Cerebellar nuclear complex (tissue), 1 donor: ENCODE results near the gene HERC2.

Experiments used
- DNase-seq, 2 experiments: peaks; one replicate each; lab custom pipeline; 2025; lab: John Stamatoyannopoulos, UW

HERC2 gene

GRCh38 chr15:28096670-28097431, 225.1 kb downstream of the HERC2 start:
- DNase-seq = no peak

GRCh38 chr15:28096411-28096669, 225.6 kb downstream of the HERC2 start:
- DNase-seq = no peak

GRCh38 chr15:28094732-28095521, 227.1 kb downstream of the HERC2 start:
- no peak for DNase-seq

- DNase-seq = no peak
Observed at GRCh38 chr15:28093752-28094535, 228.0 kb downstream of the HERC2 start.

GRCh38 chr15:28091313-28091712, 230.7 kb downstream of the HERC2 start:
- DNase-seq = no peak

GRCh38 chr15:28086175-28086703, 235.7 kb downstream of the HERC2 start:
- no peak for DNase-seq

GRCh38 chr15:28085489-28086174, 236.3 kb downstream of the HERC2 start:
- DNase-seq = no peak

GRCh38 chr15:28084547-28084946, 237.4 kb downstream of the HERC2 start:
- no peak for DNase-seq

GRCh38 chr15:28082891-28083684, 238.9 kb downstream of the HERC2 start:
- DNase-seq = no peak

GRCh38 chr15:28081594-28081993, 240.4 kb downstream of the HERC2 start:
- DNase-seq = no peak

GRCh38 chr15:28080386-28080785, 241.6 kb downstream of the HERC2 start:
- DNase-seq = no peak

- DNase-seq = no peak
Observed at GRCh38 chr15:28079313-28079969, 242.5 kb downstream of the HERC2 start.

- no peak for DNase-seq
Observed at GRCh38 chr15:28078191-28078719, 243.7 kb downstream of the HERC2 start.

- DNase-seq = no peak
Observed at GRCh38 chr15:28075573-28075972, 246.4 kb downstream of the HERC2 start.

- no peak for DNase-seq
Observed at GRCh38 chr15:28068930-28069329, 253.0 kb downstream of the HERC2 start.

- DNase-seq = no peak
Observed at GRCh38 chr15:28066231-28066630, 255.7 kb downstream of the HERC2 start.
